GM12872 (cell line): ENCODE results near the gene GRK1.

ENCODE experiments used
- CTCF ChIP-seq: IDR thresholded peaks from 3 replicates; pipeline ENCODE4 v1.5.1; 2011; ENCODE audit warnings: low read depth, mild to moderate bottlenecking, low read length, moderate library complexity; ENCODE audit not compliant: insufficient read depth

The GRK1 gene

GRCh38 chr13:113630804-113631203 is 36.2 kb upstream of the GRK1 start:
- no peak for TF ChIP-seq CTCF

DNA sequence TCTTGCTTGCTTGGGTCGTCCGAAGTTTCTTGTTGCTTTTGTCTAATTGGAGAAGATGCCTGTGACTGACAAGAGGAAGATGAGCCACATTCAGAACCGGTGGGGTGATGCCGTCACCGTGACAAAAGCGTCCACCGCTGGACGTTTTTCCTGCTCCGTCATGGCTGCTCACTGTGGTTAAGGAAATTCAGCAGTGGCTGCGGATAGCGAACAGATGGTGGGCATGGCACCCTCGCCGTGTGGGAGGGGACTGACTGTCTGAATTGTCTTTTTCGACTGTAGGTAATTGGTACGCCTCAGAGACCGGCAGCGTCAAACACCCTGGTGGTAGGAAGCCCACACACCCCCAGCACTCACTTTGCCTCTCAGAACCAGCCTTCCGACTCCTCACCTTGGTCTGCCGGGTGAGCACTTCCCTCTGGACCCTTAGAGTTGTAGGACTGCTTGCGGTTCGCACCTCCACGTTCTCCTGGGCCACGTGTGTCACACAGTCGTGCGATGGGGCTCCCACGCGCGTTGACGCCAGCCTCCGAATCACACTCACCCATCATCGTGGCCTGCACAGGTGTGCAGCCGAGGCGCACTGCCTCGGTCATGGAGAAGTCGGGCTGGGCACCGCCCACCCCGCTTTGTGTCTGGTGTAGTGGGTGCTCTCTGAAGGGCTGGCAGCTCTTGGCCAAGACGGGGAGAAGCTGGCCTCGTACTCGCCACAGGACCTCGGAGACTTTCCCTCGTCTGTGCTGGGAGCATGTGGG is 35.5 kb upstream of the GRK1 start:
- no peak for TF ChIP-seq CTCF

GRCh38 chr13:113632706-113633484 is 34.1 kb upstream of the GRK1 start:
- no peak for TF ChIP-seq CTCF

DNA sequence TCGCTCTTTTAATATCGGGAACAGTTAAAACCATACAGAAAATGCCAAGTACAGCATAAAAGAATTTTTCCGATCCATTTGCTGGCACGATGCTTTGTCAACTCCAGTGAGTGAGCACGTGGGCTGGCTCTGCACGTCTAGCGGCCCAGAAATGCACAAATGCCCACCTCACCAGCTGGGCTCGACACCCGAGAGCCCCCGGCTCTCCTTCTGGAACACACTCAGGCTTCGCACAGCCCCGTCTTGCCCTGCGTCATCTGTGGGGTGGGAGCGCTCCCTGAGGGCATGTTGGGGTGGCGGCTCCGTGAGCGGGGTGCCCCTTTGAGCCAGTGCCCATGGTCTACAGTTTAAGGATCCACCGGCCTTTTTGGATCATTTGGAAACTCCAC is 33.5 kb upstream of the GRK1 start:
- no peak for TF ChIP-seq CTCF

DNA sequence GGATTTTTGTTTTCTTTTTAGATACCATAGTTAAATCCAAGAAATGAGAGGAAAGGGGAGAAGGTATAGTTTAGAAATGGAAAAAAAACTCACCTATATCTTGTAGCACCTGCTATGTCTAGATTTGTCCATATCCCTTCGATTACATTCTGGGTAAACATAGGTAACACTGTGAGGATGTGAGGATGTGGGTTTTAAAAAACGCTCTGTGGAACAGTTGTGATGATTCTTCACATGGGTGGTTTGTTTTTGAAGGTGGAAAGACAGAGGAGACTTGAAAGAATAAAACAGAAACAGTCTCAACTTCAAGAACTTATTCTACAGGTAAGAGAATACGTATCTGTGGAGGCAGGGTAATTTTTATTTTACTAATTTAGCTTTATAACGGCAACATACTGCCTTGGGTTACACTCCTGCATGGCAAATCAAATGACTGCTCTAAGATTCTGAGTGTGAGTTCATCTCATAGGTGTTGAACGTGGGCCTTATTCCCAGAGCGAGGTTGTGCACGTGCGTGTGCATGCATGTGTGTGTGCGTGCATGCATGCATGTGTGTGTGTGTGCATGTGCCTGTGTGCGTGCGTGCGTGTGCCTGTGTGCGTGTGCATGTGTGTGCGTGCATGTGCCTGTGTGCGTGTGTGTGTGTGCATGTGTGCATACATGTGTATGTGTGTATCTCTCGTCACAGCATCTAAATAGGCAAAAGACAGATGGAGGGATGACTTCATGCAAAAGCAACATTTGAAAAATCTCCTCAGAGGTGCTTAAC is 32.6 kb upstream of the GRK1 start:
- no peak for TF ChIP-seq CTCF

DNA sequence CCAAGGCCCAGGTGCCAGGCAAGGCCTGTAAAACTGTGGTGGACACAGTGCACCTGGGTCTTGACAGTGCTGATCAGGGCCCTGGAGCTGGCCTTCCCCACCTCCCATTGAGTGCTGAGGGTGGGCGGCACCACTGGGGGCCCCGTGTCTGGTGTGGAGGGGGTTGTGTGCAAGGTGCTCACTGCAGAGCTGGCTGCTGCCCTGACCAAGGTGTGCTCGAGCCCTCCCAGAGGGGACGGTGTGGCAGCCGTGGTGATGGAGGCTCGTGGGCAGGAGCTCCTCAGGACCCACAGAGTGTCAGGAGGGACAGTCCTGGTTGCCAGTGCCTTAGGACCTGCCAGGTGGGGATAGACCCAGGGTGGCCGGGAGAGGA is 32.0 kb upstream of the GRK1 start:
- TF ChIP-seq CTCF = no peak

- TF ChIP-seq CTCF = no peak
Observed at GRCh38 chr13:113635709-113636108, 31.3 kb upstream of the GRK1 start.
